Stimulated activated CD8-positive, alpha-beta memory T cell treated with anti-CD3 and anti-CD28 coated beads, Interleukin-7, amount 100 ng/mL, for 24 hours (primary cell): ENCODE results near the gene KIFC1.

Source experiments
- DNase-seq: peaks from one replicate; pipeline ENCODE4 v3.0.0-alpha.2; 2020; ENCODE audit warnings: low read depth

Gene KIFC1

DNA sequence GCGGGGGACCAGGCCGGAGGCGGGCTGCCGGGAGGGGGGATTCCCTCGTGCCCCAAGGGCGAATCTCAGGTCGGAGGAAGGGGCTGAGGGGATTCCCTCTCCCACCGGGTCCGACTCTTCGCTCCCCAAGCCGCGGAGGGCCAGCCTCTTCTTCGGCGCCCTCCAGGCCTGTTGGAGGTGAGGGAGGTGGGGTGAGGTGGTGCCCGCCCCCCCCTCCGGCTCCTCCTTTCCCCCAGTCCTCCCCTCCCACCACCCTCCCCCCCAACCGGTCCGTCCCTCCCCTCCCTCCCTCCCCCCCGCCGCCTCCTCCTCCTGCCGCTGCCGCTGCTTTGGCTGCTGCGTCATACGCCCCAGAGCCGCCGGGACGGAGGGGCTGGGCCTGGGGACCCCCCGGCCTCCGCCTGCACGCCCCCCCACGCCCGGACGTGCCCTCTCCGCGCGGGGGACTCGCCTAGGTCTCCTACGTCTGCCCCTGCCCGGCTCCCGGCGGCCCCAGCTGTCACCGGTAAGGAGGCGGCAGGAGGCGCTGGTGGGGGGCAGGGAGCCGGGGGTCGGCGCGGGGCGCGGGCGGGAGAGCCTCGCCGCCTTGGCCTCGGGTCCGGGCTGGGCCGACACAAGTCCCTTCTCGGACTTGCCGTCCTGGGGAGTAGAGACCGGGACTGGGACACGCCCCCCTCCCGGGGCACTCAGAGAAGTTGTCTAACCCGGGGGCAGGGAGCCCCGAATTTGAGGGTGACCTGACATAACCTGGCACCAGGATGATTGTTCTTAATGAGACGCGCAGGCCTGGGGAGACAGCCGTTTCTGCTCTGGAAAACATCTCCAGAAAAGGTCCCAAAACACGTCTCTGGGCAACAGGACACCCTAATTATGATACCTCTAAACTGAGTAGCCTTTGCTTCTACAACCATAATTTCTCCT, 19.3 kb downstream of the KIFC1 start, which contains the start of gene PHF1:
Gene PHF1, plus strand, starts transcription at position 304 of the 921 bp plus-strand sequence. CDS start 1,250 bp downstream, outside the sequence.
- no peak for DNase-seq

DNA sequence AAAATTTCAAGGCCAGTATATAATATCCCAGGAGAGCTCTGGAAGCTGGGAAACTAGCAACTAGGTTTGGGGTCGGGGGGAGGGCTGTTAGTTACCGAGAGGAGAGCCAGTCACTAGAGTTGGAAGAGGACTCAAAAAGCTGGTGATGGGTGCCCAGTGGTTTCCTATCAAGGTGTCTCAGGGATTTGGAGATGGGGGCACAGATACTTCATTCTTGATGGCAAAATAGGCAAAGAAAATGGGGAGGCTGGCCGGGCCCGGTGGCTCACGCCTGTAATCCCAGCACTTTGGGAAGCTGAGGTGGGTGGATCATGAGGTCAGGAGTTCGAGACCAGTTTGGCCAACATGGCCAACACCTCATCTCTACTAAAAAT, 20.0 kb downstream of the KIFC1 start:
- DNase-seq, result no peak

GRCh38 chr6:33412140-33413009, 20.8 kb downstream of the KIFC1 start:
- DNase-seq, result no peak

DNA sequence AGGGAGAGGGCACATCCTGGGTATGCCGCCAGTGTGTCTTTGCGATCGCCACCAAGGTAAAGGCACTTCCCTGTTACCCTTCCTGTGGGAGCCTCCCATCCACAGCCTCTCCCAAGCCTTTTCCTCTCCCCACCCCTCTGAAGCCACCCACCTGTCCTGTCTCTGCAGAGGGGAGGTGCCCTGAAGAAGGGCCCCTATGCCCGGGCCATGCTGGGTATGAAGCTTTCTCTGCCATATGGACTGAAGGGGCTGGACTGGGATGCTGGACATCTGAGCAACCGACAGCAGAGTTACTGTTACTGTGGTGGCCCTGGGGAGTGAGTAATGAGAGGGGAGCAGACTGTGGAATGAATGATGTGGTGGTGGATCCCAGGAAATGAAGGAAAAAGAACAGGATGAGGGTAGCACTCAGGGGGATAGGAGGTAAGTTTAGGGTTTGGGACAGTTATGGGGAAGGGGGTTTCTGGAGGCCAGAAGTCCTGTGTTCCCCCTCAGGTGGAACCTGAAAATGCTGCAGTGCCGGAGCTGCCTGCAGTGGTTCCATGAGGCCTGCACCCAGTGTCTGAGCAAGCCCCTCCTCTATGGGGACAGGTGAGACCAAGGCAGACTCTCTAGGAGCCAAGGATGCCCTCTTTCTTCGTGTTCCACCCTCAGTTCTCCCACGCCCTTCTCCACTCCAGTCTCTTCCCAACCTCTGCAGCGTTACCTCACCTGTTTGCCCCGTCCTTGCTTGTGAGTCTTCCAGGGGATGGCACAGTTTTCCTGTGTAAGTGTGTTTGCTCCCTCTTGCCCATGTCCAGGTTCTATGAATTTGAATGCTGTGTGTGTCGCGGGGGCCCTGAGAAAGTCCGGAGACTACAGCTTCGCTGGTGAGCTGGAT, 21.9 kb downstream of the KIFC1 start:
- DNase-seq, result no peak

GRCh38 chr6:33414592-33415271, 23.1 kb downstream of the KIFC1 start:
- DNase-seq, result no peak

DNA sequence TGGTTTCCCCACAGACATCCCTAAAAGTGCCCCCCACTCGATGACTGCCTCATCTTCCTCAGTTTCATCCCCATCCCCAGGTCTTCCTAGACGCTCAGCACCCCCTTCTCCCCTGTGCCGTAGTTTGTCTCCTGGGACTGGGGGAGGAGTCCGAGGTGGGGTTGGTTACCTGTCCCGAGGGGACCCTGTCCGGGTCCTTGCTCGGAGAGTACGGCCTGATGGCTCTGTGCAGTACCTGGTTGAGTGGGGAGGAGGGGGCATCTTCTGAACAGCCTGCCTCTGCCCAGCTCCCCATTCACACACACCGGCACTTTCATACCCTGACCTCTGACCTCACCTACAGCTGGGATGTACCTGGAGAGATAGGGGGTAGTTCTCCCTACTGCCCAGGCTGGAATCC, 24.2 kb downstream of the KIFC1 start:
- no peak for DNase-seq

DNA sequence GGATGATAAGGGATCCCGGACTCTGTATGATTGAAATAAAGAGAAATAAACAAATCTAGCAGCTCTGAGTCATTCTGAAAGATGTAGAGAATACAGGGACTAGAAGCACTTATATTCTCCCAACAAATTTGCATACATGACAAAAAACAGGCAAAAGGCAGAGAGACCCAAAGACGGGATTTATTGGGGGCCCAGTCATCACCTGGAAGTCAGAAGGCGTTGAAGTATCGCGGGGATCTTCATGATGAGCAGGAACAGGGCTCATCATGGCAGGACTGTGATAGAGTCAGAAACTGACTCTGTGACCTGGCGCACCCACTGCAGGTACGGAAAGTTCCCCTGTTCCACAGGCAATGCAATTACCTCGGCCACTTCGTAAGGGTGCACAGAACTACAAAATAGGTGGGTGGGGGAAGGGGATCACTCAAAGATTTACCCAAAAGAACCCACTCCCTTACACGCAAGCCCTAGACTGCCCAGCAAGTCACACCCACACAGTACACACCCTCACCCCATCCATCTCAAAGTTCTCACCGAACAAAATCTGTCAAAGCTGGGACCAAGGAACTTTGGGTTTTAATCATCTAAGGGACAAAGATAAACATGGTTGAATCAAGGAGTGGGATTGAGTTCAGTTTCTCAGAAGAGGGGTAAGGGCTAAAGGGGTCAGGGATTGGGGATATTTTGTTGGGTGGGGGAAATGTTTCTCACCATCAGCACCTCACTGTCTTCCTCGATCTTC, 24.9 kb downstream of the KIFC1 start:
- no peak for DNase-seq

DNA sequence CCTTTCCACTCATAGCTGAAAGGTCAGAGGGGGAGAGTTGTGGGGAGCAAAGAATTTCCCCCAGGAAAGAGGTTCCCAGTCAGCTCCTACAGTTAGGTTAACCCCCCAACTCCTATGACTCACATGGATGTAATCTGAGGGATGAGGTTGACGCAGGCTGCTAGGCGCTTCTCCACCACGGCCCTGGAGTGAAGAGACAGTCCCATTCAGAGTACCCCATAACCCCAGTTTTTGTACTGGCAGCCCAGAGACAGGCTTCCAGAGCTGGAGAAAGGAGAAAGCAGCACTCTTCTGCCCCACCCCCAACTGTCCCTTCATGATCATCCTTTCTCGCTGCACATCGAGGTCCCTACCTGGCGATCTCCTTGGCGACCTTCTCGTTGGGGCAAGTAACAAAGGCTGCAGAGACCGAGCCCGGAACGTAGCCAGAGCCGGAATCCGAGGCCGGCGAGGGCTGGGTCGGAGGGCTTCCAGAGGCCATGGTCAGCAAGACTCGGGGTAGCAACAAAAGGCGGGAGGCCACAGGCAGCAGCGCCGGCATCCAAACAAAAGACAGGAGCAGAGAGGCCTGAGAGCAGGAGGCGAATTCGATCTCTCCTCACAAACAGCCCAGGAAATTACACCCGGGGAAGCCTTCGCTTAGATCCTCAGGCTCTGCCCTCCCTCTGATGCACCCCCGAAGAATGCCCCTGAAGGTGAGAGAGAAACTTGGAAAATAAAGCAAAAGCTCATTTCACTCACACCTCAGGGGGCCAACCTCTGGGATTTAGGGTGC, 25.7 kb downstream of the KIFC1 start:
- DNase-seq, result no peak

DNA sequence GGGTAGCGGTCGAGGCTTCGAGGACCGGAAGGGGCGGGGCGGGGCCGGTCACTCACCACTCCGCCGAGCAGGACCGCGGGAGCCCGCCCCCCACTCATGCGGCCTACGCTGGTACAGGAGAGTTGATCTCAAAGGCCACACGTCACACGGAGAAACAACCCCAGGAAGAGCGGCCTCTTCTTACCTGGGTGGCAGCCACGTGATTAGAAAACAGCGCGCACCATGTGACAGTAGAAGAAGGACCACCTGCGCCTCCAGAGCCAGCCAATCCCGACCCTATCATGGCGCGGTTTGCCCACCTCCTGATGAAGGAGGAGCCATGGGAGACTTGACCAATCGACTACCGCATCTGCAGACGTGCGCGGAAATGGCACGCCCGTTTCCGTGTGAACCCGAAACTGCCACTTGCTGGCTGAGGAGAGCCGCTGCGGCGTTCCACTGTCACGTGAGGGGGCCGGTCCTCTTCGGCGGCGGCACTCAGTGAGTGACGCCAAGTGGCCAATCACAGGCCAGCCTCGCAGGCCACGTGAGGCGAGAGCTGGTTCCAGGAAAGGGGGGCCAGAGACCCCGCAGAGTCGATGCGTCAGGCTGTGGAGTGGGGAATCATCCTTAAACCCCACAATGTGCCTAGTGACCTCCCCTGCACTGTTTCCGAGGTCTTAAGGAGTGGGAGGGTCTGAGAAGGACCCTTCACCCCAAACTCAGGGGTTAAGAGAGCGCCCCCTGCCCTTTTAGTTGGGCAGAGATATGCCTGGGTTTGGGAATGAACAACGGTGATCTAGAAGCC, 26.5 kb downstream of the KIFC1 start, which contains the start of gene CUTA:
Gene CUTA, minus strand, starts transcription at position 205 of the 787 bp plus-strand sequence. Its CDS starts 107 bp downstream, at position 98.
- DNase-seq, result peak; percentile 94

- no peak for DNase-seq
These were observed 27.2 kb downstream of the KIFC1 start for GRCh38 chr6:33418690-33419291.

GRCh38 chr6:33419580-33420490, 28.2 kb downstream of the KIFC1 start, which contains the start of gene SYNGAP1:
TSS of gene SYNGAP1 (plus strand) at chr6:33420065. CDS start at chr6:33420265, 200 bp downstream.
- no peak for DNase-seq

DNA sequence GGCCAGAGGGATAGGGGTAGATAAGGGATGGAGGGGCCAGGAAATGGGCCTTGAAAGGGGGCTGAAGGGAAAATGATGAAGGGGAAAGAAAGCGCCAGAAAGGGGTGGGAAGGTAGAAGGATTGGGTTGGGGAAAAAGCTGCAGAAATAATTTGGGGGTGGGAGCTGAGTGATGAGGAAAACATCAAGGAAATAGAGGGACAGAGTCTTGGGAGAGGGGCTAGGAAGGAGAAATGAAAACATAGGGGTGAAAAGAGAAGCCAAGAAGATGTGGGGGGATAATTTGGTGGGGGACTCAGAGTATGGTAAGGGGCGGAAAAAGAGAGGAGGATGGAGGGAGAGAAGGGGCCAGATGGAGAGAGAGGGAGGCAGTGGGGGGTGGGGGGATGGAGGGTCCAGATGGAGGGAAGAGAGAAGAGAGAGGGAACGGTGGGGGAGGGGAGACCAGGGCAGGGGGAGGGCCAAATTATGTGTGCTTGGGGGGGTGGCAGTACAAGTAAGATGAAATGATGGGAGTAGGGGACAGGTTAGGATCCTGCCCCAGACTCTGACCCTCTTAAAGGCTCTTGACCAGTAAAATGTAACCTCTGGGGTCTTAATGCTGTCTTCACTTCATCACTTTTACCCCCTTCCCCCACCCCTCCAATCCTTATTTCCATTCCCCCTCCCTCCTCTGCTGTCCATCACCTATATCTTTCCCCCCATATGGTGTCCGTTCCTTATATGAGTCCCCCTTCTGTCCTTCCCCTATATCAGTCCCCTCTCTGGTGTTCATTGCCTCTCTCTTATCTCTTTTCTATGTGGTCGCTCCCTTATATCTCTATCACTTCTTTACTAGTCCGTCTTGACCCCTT, 29.1 kb downstream of the KIFC1 start:
- no peak for DNase-seq

DNA sequence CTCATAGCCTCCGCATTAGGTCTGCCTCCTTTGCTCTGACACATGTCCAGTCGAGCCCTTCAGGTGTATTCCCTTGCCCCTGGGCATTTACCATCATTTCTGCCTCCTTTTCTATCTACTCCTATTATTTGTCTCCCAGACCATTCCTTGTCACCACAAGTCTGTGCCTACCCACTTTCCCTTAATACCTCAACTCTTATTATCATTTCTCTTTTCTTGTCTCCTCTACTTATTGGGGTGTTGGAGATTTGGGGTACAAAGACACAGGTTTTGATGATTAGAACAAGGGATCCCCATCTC, 29.7 kb downstream of the KIFC1 start:
- DNase-seq, result no peak

GRCh38 chr6:33423777-33424176, 32.2 kb downstream of the KIFC1 start:
- DNase-seq, result no peak

DNA sequence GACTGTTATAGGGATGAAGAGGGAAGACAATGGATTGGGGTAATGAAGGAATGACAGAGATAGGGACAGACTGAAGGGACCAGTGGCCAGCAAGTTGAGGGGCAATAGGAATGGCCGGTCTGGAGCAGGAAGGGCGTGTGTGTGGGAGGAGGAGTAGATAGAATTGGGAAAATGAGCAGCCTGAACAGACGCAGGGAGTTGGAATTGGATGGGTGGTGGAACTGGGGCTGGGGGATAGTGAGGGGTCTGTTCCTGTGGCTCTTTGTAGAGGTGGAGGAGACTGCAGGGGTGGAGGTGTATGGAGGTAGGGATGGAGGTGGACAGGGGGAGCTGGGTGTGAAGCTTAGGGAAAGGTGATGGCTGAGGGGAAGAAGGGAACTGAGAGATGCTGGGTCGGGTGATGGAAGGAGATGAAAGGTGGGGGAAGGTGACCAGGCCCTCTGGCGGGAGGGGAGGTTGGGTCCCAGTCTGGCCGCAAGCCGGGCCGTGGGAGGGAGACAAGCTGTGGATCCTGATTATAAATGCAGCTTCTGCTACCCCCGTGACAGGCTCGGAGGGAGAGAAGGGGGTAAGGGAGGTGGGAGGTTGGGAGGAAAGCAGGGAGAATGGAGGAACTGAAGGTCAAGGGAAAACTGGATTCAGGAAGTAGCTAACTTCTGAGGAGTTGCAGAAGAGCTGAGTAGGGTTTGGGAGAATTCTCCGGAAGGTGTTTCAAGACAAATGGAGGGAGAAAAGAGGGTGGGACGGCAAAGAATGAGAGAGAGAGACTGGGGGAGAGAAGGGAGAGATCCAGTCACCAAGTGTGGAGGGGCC, 33.4 kb downstream of the KIFC1 start:
- DNase-seq, result no peak
